ENCODE measurements around the gene MORN3.

- TF ChIP-seq CTCF (IDR thresholded peaks at IDR 0.05) = no peak
- TF ChIP-seq POLR2A (IDR thresholded peaks at IDR 0.05) = no peak
These were observed 12.0 kb downstream of the MORN3 start for GRCh38 chr12:121657305-121658008.
